ENCODE results near the gene MPND.

MPND gene

GRCh38 chr19:4320419-4320818 lies 22.9 kb upstream of the MPND start:
- TF ChIP-seq CTCF (IDR thresholded peaks at IDR 0.05; ENCODE audit: insufficient read depth, low read depth, low read length, missing control alignments), result no peak

GRCh38 chr19:4322942-4323665 lies 20.3 kb upstream of the MPND start:
- DNase-seq (ENCODE audit: low read depth), result no peak
- H3K4me3 ChIP-seq (ENCODE audit: low read length), result no peak overlapping the region
- TF ChIP-seq CTCF (IDR thresholded peaks at IDR 0.05; ENCODE audit: insufficient read depth, low read depth, low read length, missing control alignments), result no peak

More at GRCh38 chr19:4320419-4320818, 22.9 kb upstream of the MPND start:
- no peak overlapping the region for H3K4me3 ChIP-seq (ENCODE audit: low read length)
- no peak for DNase-seq (ENCODE audit: low read depth)

GRCh38 chr19:4323692-4324091 lies 19.7 kb upstream of the MPND start:
- DNase-seq (ENCODE audit: low read depth), result no peak
- H3K4me3 ChIP-seq (ENCODE audit: low read length), result no peak overlapping the region

GRCh38 chr19:4324228-4324627 lies 19.1 kb upstream of the MPND start:
- DNase-seq (ENCODE audit: low read depth), result no peak
- H3K4me3 ChIP-seq (ENCODE audit: low read length), result no peak overlapping the region
- TF ChIP-seq CTCF (IDR thresholded peaks at IDR 0.05; ENCODE audit: insufficient read depth, low read depth, low read length, missing control alignments), result no peak

More at GRCh38 chr19:4323692-4324091, 19.7 kb upstream of the MPND start:
- TF ChIP-seq CTCF (IDR thresholded peaks at IDR 0.05; ENCODE audit: insufficient read depth, low read depth, low read length, missing control alignments), result no peak

- no peak for DNase-seq (ENCODE audit: low read depth)
- H3K4me3 ChIP-seq (ENCODE audit: low read length), result no peak overlapping the region
- TF ChIP-seq CTCF (IDR thresholded peaks at IDR 0.05; ENCODE audit: insufficient read depth, low read depth, low read length, missing control alignments), result no peak
Observed at GRCh38 chr19:4326215-4326836, 17.0 kb upstream of the MPND start.

- H3K4me3 ChIP-seq (ENCODE audit: low read length), result no peak overlapping the region
- no peak for DNase-seq (ENCODE audit: low read depth)
- TF ChIP-seq CTCF (IDR thresholded peaks at IDR 0.05; ENCODE audit: insufficient read depth, low read depth, low read length, missing control alignments), result no peak
Observed at GRCh38 chr19:4326837-4327251, 16.5 kb upstream of the MPND start.
